OCI-LY7 (cell line): Measurements from ENCODE around the gene GRN.

Experiments
- EZH2phosphoT487 ChIP-seq: fragments of 200-600 bp; sonication (generic); IDR thresholded peaks from 2 replicates; pipeline ENCODE4 v1.6.1; 2018; ENCODE audit warnings: low read depth, borderline replicate concordance, mild to moderate bottlenecking, mixed run types, antibody characterized with exemption, low read length, moderate library complexity, mixed read lengths
- TF ChIP-seq, protein P1 (sequence below): fragments of 200-600 bp; sonication (generic); conservative IDR thresholded peaks from 2 replicates; pipeline ENCODE4 v1.5.1; 2014; ENCODE audit warnings: mild to moderate bottlenecking, antibody characterized with exemption, low read length, moderate library complexity, mixed read lengths

DNA sequence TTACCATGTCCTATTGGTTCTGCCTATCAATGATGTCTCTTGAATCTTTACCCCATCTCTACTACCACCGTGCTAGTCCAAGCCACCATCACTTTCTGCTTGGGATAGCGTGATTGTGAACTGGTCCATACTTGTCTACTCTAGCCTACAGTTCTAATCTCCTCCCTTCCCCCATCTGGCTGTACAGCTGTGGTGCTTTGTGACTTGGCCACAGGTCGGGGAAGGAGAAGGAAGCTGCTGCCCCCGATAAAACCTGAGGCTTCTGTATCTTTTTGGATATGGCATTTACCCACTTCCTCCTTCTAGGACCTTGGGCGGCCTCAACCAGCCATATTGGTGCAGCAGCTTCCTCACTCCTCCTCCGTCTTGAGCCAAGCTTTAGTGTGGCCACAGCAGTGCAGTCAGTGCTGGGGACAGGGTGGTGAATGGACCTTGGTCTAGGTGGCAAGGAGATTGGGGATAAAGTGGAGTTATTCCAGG, 44.7 kb downstream of the GRN start:
- TF ChIP-seq, protein P1, sequence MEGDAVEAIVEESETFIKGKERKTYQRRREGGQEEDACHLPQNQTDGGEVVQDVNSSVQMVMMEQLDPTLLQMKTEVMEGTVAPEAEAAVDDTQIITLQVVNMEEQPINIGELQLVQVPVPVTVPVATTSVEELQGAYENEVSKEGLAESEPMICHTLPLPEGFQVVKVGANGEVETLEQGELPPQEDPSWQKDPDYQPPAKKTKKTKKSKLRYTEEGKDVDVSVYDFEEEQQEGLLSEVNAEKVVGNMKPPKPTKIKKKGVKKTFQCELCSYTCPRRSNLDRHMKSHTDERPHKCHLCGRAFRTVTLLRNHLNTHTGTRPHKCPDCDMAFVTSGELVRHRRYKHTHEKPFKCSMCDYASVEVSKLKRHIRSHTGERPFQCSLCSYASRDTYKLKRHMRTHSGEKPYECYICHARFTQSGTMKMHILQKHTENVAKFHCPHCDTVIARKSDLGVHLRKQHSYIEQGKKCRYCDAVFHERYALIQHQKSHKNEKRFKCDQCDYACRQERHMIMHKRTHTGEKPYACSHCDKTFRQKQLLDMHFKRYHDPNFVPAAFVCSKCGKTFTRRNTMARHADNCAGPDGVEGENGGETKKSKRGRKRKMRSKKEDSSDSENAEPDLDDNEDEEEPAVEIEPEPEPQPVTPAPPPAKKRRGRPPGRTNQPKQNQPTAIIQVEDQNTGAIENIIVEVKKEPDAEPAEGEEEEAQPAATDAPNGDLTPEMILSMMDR: no peak
- no peak for TF ChIP-seq EZH2phosphoT487
